NCI-H2227 treated with DMSO at 0.1 percent for 48 hours (cell line): ENCODE measurements around the gene RFC5.
"Not testable (repeated sequence)": the region's sequence is repeated elsewhere in the genome, so short reads cannot be mapped to it uniquely, and the experiment has no call there.

Source experiments
- DNase-seq: peaks from one replicate; lab custom pipeline; 2025; lab: John Stamatoyannopoulos, UW

RFC5 gene, protein sequence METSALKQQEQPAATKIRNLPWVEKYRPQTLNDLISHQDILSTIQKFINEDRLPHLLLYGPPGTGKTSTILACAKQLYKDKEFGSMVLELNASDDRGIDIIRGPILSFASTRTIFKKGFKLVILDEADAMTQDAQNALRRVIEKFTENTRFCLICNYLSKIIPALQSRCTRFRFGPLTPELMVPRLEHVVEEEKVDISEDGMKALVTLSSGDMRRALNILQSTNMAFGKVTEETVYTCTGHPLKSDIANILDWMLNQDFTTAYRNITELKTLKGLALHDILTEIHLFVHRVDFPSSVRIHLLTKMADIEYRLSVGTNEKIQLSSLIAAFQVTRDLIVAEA

DNA sequence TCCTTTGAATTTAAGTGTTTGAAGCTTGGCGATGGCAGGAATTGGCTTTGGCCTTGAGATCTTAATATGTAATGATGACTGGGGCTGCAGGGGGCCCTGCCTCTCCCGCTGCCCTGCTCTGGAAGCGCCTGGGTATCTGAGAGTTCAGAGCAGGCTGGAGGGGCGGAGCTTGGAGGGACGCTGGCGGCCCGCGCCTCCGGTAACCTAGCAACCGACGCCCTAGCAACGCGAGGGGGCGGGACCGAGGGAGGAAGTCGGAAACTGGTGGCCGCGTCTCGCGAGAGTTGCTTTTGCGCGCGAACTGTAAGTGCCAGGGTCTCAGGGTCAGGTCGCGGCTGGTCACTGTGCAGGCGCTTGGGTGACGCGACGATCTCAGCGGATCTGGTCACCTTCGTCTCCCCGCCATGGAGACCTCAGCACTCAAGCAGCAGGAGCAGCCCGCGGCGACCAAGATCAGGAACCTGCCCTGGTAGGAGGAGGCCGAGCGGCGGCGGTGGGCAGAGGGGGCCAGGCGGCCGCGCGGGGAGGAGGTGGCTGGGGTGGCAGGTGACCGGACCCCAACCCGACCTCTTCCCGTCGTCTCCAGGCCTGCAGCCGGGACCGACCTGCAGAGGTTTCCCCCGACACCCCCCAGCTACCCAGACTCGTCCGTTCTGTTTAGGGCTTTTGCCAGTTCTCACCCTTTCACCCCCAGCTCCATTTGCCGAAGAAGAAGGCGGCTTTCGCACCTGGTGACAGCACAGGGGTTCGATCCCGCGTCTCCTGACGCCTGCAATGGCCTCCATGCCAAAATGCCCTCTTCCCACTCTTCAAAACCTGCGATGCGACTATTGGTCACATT lies at the start of gene RFC5:
Gene RFC5, plus strand, starts transcription at position 280 of the 841 bp plus-strand sequence. Its CDS starts 125 bp downstream, at position 405.
- DNase-seq, result peak; percentile 96

DNA sequence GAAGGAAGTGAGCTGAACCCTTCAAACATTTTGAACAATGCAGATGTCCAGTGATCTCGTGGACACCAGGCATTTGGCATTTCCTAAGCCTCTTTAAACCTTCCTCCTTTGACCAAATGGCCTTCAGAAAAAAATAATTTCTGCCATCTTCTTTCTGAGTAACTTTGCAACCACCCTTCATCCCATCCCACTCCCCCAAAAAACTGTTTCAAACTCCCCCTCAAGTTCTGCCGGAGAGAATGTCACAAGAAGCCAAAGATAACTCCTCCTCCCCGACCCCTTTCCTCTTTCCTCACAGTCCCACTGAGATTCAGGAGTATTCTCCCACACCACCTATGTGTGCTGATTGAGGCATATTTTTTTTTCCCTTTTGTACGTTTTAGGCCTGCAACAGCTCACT lies 49.5 kb upstream of the RFC5 start:
- no peak for DNase-seq

DNA sequence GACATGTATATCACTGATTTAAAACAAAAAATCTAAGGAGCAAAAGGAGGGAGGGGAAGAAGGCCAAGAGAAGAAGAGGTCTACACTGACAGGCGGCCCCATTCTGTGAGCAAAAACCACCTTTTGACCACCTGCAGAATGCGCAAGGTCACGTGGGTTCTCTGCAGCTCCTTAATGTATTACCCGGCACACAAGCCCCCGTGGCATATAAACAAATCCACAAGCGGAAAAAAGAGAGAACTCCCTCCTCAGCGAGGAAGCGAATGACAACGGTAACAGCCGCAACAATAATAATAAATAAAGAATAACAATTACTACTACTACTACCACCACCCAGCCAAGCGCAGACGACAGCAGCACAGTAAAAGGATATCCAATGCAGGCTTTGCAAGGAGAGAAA lies 49.0 kb upstream of the RFC5 start:
- no peak for DNase-seq

DNA sequence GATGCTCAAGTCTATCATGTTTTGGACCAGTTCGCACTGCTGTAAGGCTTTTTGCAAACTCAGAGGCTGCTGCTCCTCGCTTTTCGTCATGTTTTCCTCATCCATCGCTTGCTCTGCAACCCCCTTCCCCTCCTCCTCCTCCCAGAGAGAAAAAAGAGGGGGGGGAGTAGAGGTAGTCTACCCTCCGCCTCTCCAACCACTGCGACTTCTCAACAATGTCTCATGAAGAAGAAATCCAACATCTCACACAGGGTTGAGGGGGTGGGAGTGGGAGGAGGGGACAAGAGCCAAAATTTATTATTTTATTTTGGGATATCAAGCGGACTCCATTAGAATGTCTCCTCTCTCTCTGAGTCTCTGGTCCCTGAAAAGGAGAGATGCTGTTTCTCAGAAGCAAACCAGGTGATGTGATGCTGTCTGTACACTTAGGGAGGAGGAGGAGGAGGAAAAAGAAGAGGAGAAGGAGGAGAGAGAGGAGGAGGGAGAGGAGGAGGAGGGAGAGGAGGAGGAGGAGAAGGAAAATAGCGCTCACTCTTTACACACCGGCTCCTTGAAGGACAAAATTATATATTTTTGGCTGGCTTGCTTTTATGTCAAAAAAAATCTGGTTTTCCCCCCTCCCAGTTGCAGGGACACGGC lies 48.2 kb upstream of the RFC5 start:
- no peak for DNase-seq

DNA sequence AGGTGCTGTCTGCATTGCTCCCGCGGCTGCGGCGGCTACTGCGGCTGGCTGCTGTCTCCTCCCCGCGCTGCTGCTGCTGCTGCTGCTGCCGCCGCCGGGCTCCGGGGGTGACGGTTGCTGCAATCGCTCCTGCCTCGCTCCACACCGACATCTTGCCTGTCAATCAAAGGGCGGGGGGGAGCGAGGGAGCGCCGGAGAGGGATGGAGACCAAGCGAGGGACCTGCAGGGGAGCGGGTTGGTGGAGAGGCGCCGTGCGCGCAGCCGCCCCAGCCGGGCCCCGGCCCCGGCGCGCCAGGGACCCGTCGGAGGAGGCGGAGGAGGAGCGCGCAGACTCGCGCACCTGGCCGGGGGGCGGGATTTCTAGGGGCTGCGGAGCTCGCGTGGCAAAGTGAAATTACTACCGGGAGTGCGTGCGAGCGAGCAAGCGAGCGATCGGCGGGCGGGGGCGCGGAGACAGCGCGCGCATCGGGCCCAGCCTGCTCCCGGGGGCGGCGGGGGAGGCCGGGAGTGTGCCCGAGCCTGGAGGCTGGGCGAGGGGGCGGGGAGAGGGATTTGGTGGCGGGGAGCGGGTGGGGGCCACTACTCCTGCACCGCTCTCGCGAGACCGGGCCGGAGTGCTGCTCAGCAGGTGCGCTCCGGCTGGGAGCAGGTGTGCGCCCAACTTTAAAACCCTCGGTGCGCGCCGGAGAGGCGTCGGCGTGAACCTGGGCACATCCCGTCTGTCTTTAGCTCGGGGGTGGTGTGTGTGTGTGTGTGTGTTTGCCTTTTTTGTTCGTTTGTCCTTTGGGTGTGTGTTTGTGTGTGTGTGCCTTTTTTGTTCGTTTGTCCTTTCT lies 47.5 kb upstream of the RFC5 start, which contains the start of gene KSR2:
Gene KSR2, minus strand, starts transcription at position 165 of the 834 bp plus-strand sequence. CDS start 735 bp downstream, outside the sequence.
- peak; percentile 87 for DNase-seq

DNA sequence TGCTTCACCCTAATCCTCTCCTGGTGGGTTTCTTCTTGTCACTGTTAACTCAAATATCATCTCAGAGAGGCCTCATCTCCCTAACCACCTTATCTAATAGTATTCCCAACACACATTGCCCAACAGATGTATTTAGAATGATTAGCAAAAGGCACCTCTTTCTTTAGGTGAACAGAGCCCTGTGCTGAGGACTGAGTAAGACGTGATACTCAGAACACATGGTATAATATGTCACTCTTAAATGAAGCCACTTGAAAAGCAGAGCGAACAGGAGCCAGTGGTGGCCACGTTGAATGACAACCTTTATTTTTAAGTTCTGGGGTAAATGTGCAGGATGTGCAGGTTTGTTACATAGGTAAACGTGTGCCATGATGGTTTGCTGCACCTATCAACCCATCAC lies 46.2 kb upstream of the RFC5 start:
- no peak for DNase-seq

DNA sequence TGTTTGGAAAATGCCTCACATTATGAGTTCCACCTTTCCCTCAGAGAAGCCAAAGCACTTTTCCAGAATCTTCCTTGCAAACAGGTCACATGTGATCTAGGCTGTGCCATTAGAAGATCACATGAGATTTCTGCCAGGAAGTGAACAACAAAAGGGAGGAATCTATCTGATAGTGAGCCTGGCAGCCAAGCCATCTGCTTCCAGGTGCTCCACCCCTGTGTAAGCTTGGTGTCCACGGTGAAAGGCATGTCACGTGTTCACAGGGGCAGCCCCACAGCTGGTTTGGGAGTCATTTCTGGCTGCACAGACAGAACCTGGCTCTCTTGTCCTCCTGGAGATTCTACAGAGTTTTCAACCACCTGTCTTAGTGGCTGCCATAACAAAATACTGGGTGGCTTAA lies 44.2 kb upstream of the RFC5 start:
- no peak for DNase-seq

DNA sequence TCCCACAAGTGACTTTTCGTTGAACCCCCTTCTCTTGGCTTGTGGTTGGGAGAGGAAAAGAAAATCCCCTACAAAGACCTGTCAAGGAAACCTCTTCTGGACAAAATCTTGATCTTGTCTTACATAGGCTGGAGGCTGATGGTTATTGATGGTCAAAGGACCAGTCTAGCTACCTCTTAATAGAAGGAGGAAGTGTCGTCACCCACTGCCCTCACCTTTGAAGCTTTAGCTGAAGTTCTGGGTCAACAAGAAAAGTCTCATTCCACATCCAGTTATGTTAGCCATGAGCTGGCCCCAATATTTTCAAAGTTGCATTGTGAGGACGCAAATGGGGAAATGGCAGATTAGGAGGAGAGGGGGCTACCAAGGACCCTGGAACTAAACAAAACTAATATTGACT lies 41.5 kb upstream of the RFC5 start:
- DNase-seq, result no peak

DNA sequence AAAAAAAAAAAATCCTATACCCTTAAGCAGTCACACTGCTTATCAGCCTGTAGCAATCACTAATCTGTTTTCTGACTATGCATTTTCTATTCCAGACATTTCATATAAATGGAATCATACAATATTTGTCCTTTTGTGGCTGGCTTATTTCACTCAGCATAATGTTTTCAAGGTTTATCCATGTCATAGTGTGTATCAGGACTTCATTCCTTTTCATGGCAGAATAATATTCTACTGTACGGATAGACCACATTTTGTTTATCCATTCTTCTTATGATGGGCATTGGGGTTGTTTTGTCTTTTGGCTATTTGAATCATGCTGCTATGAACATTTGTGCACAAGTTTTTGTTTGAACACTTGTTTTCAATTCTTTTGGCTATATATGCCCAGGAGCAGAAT lies 39.1 kb upstream of the RFC5 start:
- no peak for DNase-seq

DNA sequence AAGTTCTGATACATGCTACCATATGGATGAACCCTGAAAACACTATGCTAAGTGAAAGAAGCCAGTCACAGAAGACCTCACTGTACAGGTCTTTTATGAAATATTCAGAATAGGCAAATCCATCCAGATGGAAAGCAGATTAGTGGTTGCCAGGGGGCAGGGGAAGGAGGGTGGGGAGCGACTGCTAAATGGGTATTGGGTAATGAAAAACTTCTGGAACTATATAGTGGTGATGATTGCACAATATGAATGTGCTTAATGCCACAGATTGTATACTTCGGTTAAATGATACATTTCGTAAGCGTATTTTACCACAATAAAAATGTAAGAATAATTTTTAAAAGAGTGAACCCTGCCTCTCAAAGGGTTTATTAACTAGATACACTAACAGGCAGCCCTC lies 35.9 kb upstream of the RFC5 start:
- no peak for DNase-seq

DNA sequence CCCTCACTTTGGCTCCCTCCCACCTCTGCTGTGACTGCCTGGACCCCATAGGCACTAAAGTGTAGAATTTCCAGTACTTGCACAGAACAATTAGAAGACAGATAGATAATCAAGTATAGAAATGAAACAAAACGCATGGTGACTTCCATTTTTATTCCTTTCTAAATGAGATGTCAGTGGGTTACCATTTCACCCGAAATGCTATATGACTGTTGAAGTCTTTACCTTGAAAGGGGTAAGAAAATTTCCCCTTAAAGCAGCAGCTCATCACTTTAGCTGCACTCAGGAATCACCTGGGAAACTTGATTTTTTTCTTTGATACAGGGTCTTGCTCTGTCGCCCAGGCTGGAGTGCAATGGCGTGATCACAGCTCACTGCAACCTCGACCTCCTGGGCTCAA lies 35.2 kb upstream of the RFC5 start:
- DNase-seq, result no peak

DNA sequence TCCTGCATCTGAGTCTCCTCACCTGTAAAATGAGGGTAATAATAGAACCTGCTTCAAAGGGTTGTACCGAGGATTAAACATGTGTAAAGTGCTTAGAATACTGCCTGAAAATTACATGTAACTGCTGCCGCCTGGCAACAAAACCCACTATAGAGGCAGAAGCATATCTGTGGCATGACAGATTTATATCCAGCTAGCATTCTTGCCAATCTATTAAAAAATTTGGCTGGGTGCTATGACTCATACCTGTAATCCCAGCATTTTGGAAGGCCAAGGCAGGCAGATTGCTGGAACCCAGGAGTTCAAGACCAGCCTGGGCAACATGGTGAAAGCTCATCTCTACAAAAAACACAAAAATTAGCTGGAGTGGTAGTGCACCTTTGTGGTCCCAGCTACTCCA lies 31.3 kb upstream of the RFC5 start:
- DNase-seq, result no peak

DNA sequence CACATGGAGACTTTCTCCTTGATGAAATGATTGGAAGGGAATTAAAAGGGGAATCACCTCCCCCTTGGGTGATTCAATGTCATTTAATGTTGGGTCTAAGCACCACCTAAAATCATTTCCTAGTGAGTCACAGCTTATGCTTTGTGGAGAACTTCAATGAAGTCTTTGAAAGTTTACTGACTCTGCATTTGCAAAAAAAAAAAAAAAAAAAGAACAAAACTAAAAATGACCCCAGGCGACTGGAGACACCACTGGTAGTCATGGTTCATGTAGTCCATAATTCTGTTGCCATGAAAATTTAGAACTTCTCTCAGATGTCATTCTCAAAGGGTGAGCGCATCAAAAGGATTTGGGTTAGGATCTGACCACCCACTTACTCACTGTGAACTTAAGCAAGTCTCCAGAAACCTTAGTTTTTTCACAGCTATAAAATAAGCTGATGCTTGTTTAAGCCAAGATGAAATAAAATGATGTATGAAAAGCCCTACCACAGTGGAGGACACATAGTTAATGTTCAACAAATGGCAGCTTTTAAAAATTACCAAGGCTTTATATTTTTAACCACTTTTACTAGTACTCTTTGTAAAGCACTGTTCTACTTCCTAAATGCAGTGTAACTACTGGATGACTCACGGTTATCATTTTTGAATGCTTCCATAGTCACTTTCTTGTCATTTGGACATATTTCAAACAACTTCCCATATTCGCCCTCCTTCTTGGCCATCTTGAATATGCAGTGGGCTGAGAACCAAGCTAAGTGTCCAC lies 29.6 kb upstream of the RFC5 start:
- no peak for DNase-seq

DNA sequence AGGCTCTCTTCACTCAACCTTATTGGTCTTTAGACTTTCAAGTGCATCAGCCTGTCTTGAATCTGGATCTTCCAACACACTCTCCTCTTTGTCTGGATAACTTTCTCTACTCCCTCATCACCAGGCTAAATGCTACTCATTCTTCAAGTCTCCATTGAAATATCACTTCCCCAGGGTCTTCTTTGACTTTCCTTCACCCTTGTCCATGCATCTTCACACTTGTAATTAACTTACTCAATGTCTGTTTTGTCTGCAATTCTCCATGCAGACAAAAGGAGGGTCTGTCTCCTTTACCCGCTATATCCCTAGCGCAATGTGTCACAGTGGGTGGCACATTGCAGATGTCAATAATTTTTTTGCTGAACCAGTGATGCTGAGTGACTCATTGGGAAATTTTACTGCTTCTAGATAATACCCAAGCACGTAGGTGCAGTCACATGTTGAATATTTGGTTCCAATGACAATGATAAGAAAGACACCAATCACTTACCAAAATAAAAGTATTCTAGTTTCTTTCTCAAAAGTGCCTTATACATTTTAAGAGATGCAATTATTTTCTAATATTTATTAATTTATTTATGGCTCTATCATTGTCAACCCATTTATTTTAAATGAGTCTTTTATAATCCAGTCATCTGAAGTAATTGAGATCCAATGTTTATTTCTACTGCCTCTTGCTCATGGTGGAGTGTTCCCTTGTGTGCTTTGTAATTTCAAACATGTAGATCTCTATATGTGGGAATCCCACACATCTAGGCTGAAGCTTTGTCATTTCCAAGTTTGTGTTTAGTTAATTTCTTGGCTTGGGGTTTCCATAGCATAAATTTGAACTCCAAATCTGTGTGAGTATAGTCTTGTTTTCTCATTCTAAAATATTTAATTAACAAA lies 21.7 kb upstream of the RFC5 start:
- DNase-seq, result no peak

DNA sequence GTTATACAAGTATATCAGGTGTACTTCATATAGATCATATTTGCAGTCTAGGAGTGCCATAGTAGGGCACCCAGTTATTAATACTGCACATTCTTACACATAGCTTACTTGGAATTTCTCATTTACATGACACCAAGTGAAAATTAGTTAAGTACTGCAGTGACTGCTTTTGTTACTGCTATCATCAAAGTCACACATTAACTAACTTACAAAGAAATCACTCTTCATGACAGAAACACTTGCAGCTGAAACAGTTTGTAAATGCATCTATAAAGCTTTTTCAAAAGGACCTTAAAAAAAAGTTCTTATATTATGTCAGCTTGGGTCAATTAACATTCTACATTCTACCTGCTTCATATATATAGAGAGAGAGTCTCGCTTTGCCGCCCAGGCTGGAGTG lies 17.8 kb upstream of the RFC5 start:
- DNase-seq, result no peak

DNA sequence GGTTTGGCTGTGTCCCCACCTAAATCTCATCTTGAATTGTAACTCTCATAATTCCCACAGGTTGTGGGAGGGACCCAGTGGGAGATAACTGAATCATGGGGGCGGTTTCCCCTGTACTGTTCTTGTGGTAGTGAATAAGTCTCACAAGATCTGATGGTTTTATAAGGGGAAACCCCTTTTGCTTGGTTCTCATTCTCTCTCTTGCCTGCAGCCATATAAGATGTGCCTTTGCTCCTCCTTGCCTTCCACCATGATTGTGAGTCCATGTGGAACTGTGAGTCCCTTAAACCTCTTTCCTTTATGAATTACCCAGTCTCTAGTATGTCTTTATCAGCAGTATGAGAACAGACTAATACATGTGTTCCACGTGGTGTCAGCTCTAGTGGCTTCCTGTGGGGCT lies 16.7 kb upstream of the RFC5 start:
- DNase-seq, result not testable (repeated sequence)

DNA sequence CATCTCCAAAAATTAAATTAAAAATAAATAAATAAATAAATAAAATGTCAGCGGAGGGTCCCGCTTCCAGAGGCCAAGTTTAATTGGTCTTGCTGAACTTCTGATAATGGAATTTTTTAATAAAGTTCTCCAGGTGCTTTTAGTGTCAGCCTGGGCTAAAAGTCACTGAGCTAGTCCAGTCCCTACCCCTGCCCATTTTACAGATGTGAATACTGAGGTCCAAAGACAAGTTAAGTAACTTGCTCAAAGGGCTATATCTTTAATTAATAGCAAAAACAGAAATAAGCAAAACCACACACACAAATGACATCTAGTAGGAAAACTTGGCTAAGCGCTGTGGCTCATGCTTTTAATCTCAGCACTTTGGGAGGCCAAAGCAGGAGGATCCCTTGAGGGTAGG lies 5.6 kb upstream of the RFC5 start:
- DNase-seq, result no peak

DNA sequence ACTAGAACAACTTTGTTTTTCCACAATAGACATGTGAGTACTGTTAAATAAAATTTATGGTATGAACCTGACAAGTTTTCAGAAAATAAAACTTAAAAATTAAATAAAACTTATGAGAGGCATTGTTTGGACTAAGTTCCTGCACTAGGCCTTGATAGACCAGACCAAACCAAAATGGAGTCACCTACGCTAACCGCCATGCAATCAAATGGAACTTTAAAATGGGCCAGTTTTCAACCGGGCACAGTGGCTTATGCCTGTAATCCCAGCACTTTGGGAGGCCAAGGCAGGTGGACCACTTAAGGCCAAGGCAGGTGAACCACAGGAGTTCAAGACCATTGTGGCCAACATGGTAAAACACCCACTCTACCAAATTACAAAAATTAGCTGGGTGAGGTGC lies 5.1 kb upstream of the RFC5 start:
- no peak for DNase-seq

DNA sequence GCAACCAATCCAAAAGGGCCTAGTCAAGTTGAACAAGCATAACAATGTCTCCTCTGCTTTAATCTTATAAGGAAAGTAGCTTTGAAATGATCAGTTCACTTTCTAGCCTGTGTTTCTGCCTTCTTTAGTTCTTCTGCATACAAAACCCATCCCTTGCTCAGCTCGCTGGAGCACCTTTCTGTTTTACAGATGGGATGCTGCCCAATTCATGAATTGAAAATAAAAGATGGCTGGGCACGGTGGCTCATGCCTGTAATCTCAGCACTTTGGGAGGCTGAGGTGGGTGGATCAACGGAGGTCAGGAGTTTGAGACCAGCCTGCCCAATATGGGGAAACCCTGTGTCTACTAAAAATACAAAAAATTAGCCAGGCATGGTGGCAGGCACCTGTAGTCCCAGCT lies 4.5 kb upstream of the RFC5 start:
- no peak for DNase-seq

DNA sequence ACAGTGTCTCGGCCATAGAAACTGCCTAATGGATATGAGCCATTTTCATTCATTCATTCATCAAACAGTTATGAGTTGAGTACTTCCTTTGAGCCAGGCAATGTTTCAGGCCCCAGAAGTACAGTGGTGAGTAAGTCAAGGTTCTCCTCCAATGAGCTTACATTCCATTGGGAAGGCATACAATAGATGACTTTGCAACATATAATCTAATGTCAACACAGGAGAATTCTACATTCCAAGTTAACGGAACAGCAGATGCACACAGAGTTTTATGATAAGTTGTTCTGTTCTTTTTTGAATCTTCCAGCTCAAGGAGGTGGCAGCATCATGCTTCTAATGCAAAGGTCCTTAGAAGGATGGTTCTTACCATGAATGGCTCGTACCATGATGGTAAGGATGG lies 3.2 kb upstream of the RFC5 start:
- no peak for DNase-seq
